Retinal pigment epithelial cell (primary cell): Measurements from ENCODE around the gene PCSK1N.

Experiments
- DNase-seq: peaks from one replicate; pipeline ENCODE4 v3.0.0-alpha.2; 2010; ENCODE audit warnings: low read depth
- H3K4me3 ChIP-seq: 2 replicates; pipeline ENCODE4 v1.5.1; 2011; ENCODE audit warnings: mild to moderate bottlenecking, low read length, control low read depth, moderate library complexity
- CTCF ChIP-seq: conservative IDR thresholded peaks from 2 replicates; pipeline ENCODE4 v1.5.1; 2011; ENCODE audit warnings: low read depth, low read length, control low read depth, inconsistent platforms

PCSK1N gene

DNA sequence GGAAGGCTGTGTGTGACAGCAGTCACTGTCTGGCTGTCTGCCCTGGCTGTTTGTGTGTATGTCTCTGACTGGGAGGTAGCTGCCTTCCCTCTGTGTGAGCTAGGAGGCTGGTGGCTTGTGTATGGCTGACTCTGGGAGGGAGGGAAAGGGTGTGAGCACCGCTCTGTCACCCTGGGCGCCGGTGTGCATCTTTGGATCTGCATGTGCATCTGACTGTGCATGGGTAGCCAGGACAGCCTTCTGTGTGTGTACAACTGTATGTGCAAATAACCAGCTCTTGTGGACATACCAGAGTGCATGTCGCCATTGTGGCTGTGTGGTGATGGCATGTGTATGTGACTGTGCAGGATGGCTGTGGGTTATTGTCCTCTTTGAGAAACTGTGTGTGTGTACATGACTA is 16.5 kb downstream of the PCSK1N start:
- no peak overlapping the region for H3K4me3 ChIP-seq
- TF ChIP-seq CTCF, result no peak
- DNase-seq, result no peak

- no peak for DNase-seq
- H3K4me3 ChIP-seq, result no peak overlapping the region
- TF ChIP-seq CTCF, result no peak
These were observed 17.3 kb downstream of the PCSK1N start for GRCh38 chrX:48818098-48818497.

DNA sequence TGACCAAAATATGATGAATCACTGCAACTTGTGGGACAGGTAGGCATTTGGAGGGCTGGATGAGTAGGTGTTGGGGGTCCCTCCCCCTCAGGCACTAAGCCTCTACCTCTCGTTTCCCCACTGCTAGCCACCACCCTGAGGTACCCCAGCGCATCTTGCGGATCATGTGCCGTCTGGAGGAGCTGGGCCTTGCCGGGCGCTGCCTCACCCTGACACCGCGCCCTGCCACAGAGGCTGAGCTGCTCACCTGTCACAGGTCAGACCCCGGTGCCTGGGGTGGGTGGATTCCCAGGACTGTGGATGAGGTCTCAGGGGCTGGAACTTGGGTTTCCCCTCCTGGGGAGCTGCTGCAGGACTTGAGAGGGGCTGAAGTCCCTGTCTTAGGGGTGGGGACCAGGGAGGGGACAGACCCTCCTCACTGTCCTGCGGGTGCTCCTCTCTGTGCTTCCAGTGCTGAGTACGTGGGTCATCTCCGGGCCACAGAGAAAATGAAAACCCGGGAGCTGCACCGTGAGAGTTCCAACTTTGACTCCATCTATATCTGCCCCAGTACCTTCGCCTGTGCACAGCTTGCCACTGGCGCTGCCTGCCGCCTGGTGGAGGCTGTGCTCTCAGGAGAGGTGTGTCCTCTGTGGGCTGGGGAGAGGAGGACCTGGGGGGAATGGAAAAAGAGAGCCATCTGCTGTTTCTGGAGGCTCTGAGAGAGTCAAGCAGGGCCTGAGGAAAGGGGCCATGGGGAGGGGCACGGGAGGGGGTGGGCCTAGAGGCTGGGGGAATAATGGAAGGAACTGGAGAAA is 19.2 kb downstream of the PCSK1N start:
- DNase-seq, result no peak
- TF ChIP-seq CTCF, result no peak
- H3K4me3 ChIP-seq, result no peak overlapping the region

- H3K4me3 ChIP-seq, result no peak overlapping the region
- no peak for DNase-seq
- no peak for TF ChIP-seq CTCF
These were observed 20.1 kb downstream of the PCSK1N start for GRCh38 chrX:48815266-48815665.

DNA sequence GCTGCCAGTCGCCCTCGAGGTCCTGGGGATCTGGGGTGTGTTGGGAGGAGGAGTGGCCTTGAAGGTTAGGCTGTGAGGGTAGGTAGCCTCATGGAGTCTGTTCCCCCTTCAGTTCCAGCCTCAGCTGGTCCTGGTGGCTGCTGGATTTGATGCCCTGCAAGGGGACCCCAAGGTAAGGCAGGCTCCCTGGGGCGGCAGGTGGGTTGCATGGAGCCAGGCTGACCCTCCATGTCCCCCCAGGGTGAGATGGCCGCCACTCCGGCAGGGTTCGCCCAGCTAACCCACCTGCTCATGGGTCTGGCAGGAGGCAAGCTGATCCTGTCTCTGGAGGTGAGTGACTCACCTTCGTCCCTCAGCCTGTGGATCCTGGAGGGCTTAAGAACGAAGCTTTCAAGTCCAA is 20.7 kb downstream of the PCSK1N start:
- DNase-seq, result no peak
- no peak for TF ChIP-seq CTCF
- H3K4me3 ChIP-seq, result no peak overlapping the region

GRCh38 chrX:48813644-48814043 is 21.8 kb downstream of the PCSK1N start:
- H3K4me3 ChIP-seq, result no peak overlapping the region
- TF ChIP-seq CTCF, result no peak
- no peak for DNase-seq

GRCh38 chrX:48806081-48806480 is 29.3 kb downstream of the PCSK1N start:
- no peak overlapping the region for H3K4me3 ChIP-seq
- no peak for DNase-seq
- no peak for TF ChIP-seq CTCF
